HG03135 (cell line): ENCODE measurements around the gene FAM219B.
A peak's percentile ranks its signal among the peaks of the same experiment; 100 is the strongest.
"Not testable (repeated sequence)": the region's sequence is repeated elsewhere in the genome, so short reads cannot be mapped to it uniquely, and the experiment has no call there.

Source experiments
- ATAC-seq: cut with Tn5 transposase; IDR thresholded peaks from one replicate; pipeline ENCODE4 v1.9.1; 2021; ENCODE audit warnings: mild to moderate bottlenecking, moderate library complexity; ENCODE audit not compliant: unreplicated experiment

The FAM219B gene

GRCh38 chr15:74906450-74907162 lies at the start of gene FAM219B:
FAM219B (minus strand) TSS chr15:74906851; CDS start chr15:74906800, 51 bp downstream.
- ATAC-seq, result peak; percentile 81

- peak; percentile 40 for ATAC-seq
These were observed 49.4 kb upstream of the FAM219B start for GRCh38 chr15:74955796-74956647.

- no peak for ATAC-seq
These were observed 48.4 kb upstream of the FAM219B start for GRCh38 chr15:74955017-74955416.

GRCh38 chr15:74954515-74954914 lies 47.9 kb upstream of the FAM219B start:
- no peak for ATAC-seq

GRCh38 chr15:74951006-74951405 lies 44.4 kb upstream of the FAM219B start:
- ATAC-seq, result no peak

- ATAC-seq, result no peak
These were observed 43.6 kb upstream of the FAM219B start for GRCh38 chr15:74950078-74950908.

GRCh38 chr15:74937590-74938371 lies 31.1 kb upstream of the FAM219B start, which contains the start of gene COX5A:
COX5A (minus strand) TSS chr15:74938073; CDS start chr15:74938014, 59 bp downstream.
- ATAC-seq, result peak; percentile 90

GRCh38 chr15:74937272-74937589 lies 30.6 kb upstream of the FAM219B start:
- no peak for ATAC-seq

GRCh38 chr15:74935193-74935592 lies 28.5 kb upstream of the FAM219B start:
- ATAC-seq, result not testable (repeated sequence)

- no peak for ATAC-seq
These were observed 26.9 kb upstream of the FAM219B start for GRCh38 chr15:74933573-74933972.

- no peak for ATAC-seq
These were observed 22.1 kb upstream of the FAM219B start for GRCh38 chr15:74928771-74929198.

- ATAC-seq, result no peak
These were observed 17.9 kb upstream of the FAM219B start for GRCh38 chr15:74924525-74924924.

GRCh38 chr15:74920456-74920855 lies 13.8 kb upstream of the FAM219B start:
- ATAC-seq, result no peak

GRCh38 chr15:74917676-74918075 lies 11.0 kb upstream of the FAM219B start:
- no peak for ATAC-seq

GRCh38 chr15:74913799-74914198 lies 7.1 kb upstream of the FAM219B start:
- ATAC-seq, result not testable (repeated sequence)

GRCh38 chr15:74913041-74913440 lies 6.4 kb upstream of the FAM219B start:
- ATAC-seq, result no peak

GRCh38 chr15:74908635-74909034 lies 2.0 kb upstream of the FAM219B start:
- no peak for ATAC-seq

GRCh38 chr15:74907163-74907870 lies 666 bp upstream of the FAM219B start:
- no peak for ATAC-seq

- ATAC-seq, result peak; percentile 19
These were observed 593 bp downstream of the FAM219B start for GRCh38 chr15:74906067-74906449.
